ENCODE results near the gene CCR9. TPM values are rescaled to one million over a fixed set of nuclear protein-coding genes. Genes with fewer than 3 reads are reported as not detected.
A peak's percentile ranks its signal among the peaks of the same experiment; 100 is the strongest.

CCR9 gene
- total and polyA plus RNA-seq, 10 of the 15 experiments (the other 5 are each of a cell fraction or from before 2014, with no cell fraction given) = 0.05 to 3.9 (median 2.4) TPM

- TF ChIP-seq BCL11A (IDR thresholded peaks at IDR 0.05; ENCODE audit: low read depth, low read length) (peak; percentile 70; the same call in 1 of the 2 replicates), CREB1 (IDR thresholded peaks at IDR 0.05; ENCODE audit: low read depth) (peak; percentile 57; the same call in 1 of the 2 replicates), FOXM1 (IDR thresholded peaks at IDR 0.05; ENCODE audit: low read depth, low read length) (peak; percentile 85; the same call in 1 of the 2 replicates), ZNF384 (IDR thresholded peaks at IDR 0.05; ENCODE audit: borderline replicate concordance, low read depth, low read length) (peak; percentile 80; the same call in 1 of the 2 replicates), NFYB (IDR thresholded peaks at IDR 0.05; ENCODE audit: insufficient read depth, low read depth, low read length) (no peak), SKIL (IDR thresholded peaks at IDR 0.05; ENCODE audit: low read depth, poor library complexity, severe bottlenecking) (peak; percentile 68), IRF4 (IDR thresholded peaks at IDR 0.05; ENCODE audit: low read depth, low read length) (0 out of 2 replicates have a peak, but pooled peaks have one; percentile 18), MTA2 (IDR thresholded peaks at IDR 0.05; ENCODE audit: low read depth) (peak; percentile 76; the same call in 1 of the 2 replicates), ESRRA (IDR thresholded peaks at IDR 0.05; ENCODE audit: low read length) (no peak), STAT1 (conservative IDR thresholded peaks at IDR 0.05) (no peak), USF2 (IDR thresholded peaks at IDR 0.05; ENCODE audit: borderline replicate concordance, low read depth, low read length) (no peak; the same call in 1 of the 2 replicates), GATAD2B (conservative IDR thresholded peaks at IDR 0.05; ENCODE audit: low read depth) (peak; percentile 40; the same call in 1 of the 2 replicates), RAD21 (IDR thresholded peaks at IDR 0.05; ENCODE audit: insufficient read depth, low read depth, low read length) (peak; percentile 3; the same call in 1 of the 2 replicates), CHD4 (IDR thresholded peaks at IDR 0.05) (no peak), NBN (IDR thresholded peaks at IDR 0.05) (peak; percentile 86), ZNF24 (IDR thresholded peaks at IDR 0.05) (0 out of 2 replicates have a peak, but pooled peaks have one; percentile 64), EED (IDR thresholded peaks at IDR 0.05; ENCODE audit: low read depth) (peak; percentile 75), TCF12 (IDR thresholded peaks at IDR 0.05; ENCODE audit: low read depth, low read length) (peak; percentile 62; the same call in 1 of the 2 replicates), BCL3 (IDR thresholded peaks at IDR 0.05; ENCODE audit: borderline replicate concordance, insufficient read depth, low read depth, low read length, poor library complexity, severe bottlenecking) (peak; percentile 40), MTA3 (IDR thresholded peaks at IDR 0.05; ENCODE audit: borderline replicate concordance, low read length) (peak; percentile 86; the same call in 1 of the 2 replicates), EP300 (IDR thresholded peaks at IDR 0.05; ENCODE audit: borderline replicate concordance in 1 of 2, control insufficient read depth in 1 of 2, low read depth in 2 of 2, low read length in 2 of 2) (peak; percentile 59 to 76; a peak in 3 of 4 replicates), ZNF592 (IDR thresholded peaks at IDR 0.05) (no peak)
Observed at GRCh38 chr3:45904931-45905330, 18.6 kb downstream of the CCR9 start (continued).
